Measurements from ENCODE around the gene LMTK2. TPM values are rescaled to one million over a fixed set of nuclear protein-coding genes. Genes with fewer than 3 reads are reported as not detected.
A peak's percentile ranks its signal among the peaks of the same experiment; 100 is the strongest.
"Not testable (repeated sequence)": the region's sequence is repeated elsewhere in the genome, so short reads cannot be mapped to it uniquely, and the experiment has no call there.

The LMTK2 gene
- total RNA-seq, 2 donors from 2014 or later: 26.7 to 28.4 TPM

- DNase-seq (no peak), ATAC-seq (no peak)
- intact Hi-C loops (cut with DNase I): no loop called here
Measured at GRCh38 chr7:98097042-98097645, 9.5 kb upstream of the LMTK2 start.

GRCh38 chr7:98100088-98100487 lies 6.6 kb upstream of the LMTK2 start:
- no peak for ATAC-seq
- intact Hi-C loops (cut with DNase I): loop anchor here (5.0 to 10.0 kb wide), 2 partner anchors 67 to 75 kb away; no protein-coding TSS in a partner anchor

GRCh38 chr7:98102170-98102569 lies 4.5 kb upstream of the LMTK2 start:
- DNase-seq (no peak), ATAC-seq (no peak)
- intact Hi-C loops (cut with DNase I): loop anchor here (5.0 to 10.0 kb wide), 2 partner anchors 65 to 77 kb away; no protein-coding TSS in a partner anchor

More at GRCh38 chr7:98100088-98100487, 6.6 kb upstream of the LMTK2 start:
- DNase-seq: no peak

- ATAC-seq (no peak), DNase-seq (no peak)
- intact Hi-C loops (cut with DNase I): loop anchor here in 1 of 2 donors (2.0 to 10.0 kb wide), 2 partner anchors 63 to 81 kb away; no protein-coding TSS in a partner anchor
Measured at GRCh38 chr7:98105942-98106544, 619 bp upstream of the LMTK2 start.

GRCh38 chr7:98107313-98107721 lies 655 bp downstream of the LMTK2 start:
- no peak for DNase-seq
- ATAC-seq: peak; percentile 29 to 41
- intact Hi-C loops (cut with DNase I): loop anchor here in 1 of 2 donors (2.0 to 10.0 kb wide), 2 partner anchors 61 to 83 kb away; no protein-coding TSS in a partner anchor

- intact Hi-C loops (cut with DNase I): no loop called here
- DNase-seq (peak; percentile 55), ATAC-seq (peak in 1 of 2 donors; percentile 31)
Measured at GRCh38 chr7:98110249-98111022, 3.8 kb downstream of the LMTK2 start.

GRCh38 chr7:98112077-98112476 lies 5.4 kb downstream of the LMTK2 start:
- DNase-seq (no peak), ATAC-seq (no peak)
- intact Hi-C loops (cut with DNase I): no loop called here

GRCh38 chr7:98115746-98116525 lies 9.3 kb downstream of the LMTK2 start:
- DNase-seq: no peak
- ATAC-seq: no peak
- intact Hi-C loops (cut with DNase I): no loop called here

GRCh38 chr7:98116656-98117461 lies 10.2 kb downstream of the LMTK2 start:
- intact Hi-C loops (cut with DNase I): no loop called here
- DNase-seq (no peak), ATAC-seq (peak in 1 of 2 donors; percentile 43)

GRCh38 chr7:98119256-98119918 lies 12.7 kb downstream of the LMTK2 start:
- no peak for DNase-seq
- intact Hi-C loops (cut with DNase I): no loop called here
- peak; percentile 43 to 90 for ATAC-seq

GRCh38 chr7:98120559-98120958 lies 13.9 kb downstream of the LMTK2 start:
- ATAC-seq (peak; percentile 64 to 85), DNase-seq (no peak)
- intact Hi-C loops (cut with DNase I): no loop called here

GRCh38 chr7:98121388-98121787 lies 14.7 kb downstream of the LMTK2 start:
- intact Hi-C loops (cut with DNase I); DNase-seq; ATAC-seq: not testable (repeated sequence)

GRCh38 chr7:98123365-98123696 lies 16.7 kb downstream of the LMTK2 start:
- intact Hi-C loops (cut with DNase I): no loop called here
- ATAC-seq (no peak), DNase-seq (no peak)

- no peak for DNase-seq
- intact Hi-C loops (cut with DNase I): no loop called here
- no peak for ATAC-seq
Measured at GRCh38 chr7:98125759-98126158, 19.1 kb downstream of the LMTK2 start.

GRCh38 chr7:98126311-98127142 lies 19.9 kb downstream of the LMTK2 start:
- ATAC-seq: peak in 1 of 2 donors; percentile 30
- no peak for DNase-seq
- intact Hi-C loops (cut with DNase I): no loop called here

GRCh38 chr7:98128346-98128745 lies 21.7 kb downstream of the LMTK2 start:
- no peak for DNase-seq

GRCh38 chr7:98130959-98131358 lies 24.3 kb downstream of the LMTK2 start:
- ATAC-seq (peak in 1 of 2 donors; percentile 41), DNase-seq (no peak)
- intact Hi-C loops (cut with DNase I): no loop called here

More at GRCh38 chr7:98128346-98128745, 21.7 kb downstream of the LMTK2 start:
- intact Hi-C loops (cut with DNase I): no loop called here
- no peak for ATAC-seq

Measured in left cardiac atrium (tissue), 4 donors.